IPS-NIHi7 (cell line): ENCODE data around the gene TWF1.
"Not testable (repeated sequence)": the region's sequence is repeated elsewhere in the genome, so short reads cannot be mapped to it uniquely, and the experiment has no call there.

Experiments
- DNase-seq: peaks from one replicate; pipeline ENCODE4 v3.0.0; 2012; ENCODE audit warnings: mixed read lengths; ENCODE audit errors: extremely low spot score

Gene TWF1

DNA sequence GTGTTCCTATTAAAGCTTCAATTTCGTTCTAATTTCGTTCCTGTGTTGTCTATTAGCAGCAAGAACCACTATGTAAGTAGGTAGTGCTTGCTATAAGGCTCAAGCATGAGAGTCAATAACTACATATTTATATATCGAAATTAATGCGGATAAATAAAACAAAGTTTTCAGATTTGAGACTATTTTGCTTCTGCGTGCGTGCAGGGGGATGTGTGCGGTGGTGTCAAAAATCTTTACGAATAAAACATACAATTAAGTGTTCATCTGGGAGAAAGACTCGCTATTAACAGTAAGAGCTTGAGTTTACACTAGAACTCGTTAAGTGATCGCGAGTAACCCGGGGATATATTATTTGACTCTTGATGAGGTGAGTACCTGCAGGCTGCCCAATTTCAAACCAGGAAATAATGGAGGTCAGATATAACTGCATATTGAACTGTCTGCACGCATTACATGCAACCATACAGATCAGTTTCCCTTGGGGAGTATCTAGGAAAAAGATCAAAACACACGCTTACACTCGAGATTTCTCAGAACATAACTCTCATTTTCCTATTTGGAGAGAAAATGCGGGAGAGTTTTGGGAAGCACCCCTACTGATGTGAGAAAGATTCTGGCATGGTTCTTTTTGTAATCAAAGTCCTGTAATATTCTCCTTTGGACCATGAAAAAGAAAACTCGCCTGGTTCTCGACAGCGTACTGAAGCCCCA lies 813 bp downstream of the TWF1 start:
- DNase-seq, result no peak

GRCh38 chr12:43797561-43798217 lies 8.4 kb downstream of the TWF1 start:
- no peak for DNase-seq

DNA sequence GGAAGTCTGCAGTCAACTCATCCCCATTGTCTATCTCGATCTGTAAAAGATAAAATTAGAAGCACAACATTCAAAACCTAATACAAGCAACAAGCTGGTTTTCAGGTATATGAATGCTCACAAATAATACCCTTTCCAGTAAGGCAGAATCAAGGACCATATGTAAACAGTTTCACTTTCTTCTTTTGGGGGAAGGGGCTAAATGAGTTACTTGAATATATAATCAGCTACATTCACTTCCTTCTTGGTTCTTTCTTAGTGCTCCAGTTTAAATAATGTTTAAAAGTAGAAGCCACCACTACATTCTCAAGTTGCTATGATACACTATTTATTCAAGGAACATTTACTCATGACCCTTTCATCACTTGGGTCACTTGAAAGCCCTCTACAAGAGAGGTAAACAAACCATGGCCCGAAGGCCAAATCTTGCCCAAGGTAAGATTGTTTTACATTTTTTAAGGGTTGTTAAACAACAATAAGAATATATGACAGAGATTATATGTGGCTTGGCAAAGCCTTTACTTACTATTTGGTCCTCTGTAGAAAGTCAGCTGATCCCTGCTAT lies 10.3 kb downstream of the TWF1 start:
- DNase-seq, result no peak

- DNase-seq, result no peak
Observed at GRCh38 chr12:43789941-43790340, 16.2 kb downstream of the TWF1 start.

DNA sequence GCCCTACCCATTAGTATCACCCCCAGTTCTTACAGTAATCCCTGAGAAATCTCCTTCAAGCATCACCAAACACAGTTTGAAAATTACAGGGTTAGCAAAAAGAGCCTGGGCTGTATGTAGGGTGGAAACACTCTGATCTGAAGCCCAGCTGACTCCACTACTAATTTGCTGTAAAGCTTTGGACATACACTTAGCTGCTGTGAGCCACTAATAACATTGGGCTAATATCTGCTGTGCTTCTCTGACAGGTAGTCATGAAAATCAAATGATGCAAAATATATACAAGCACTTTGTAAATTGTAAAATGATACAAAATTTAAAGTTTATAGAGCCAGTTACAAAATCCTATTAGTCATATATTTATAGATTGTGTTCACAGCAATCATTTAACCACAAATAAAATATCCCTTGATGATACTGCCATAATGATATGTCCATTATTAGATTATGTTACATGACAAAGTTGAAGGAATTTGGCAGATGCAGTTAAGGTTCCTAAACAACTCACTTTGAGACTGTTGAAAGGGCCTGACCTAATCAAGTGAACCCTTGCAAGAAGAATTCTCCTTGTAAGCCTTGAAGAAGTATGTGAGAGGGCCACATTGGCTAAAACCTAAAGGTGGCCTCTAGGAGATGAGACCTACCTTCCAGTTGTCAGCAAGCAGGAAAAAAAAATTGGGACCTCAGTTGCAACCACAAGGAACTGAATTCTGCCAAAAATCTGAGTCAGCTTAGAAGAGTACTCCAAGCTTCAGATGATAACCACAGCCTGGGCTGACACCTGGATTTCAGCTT lies 19.0 kb downstream of the TWF1 start:
- no peak for DNase-seq

DNA sequence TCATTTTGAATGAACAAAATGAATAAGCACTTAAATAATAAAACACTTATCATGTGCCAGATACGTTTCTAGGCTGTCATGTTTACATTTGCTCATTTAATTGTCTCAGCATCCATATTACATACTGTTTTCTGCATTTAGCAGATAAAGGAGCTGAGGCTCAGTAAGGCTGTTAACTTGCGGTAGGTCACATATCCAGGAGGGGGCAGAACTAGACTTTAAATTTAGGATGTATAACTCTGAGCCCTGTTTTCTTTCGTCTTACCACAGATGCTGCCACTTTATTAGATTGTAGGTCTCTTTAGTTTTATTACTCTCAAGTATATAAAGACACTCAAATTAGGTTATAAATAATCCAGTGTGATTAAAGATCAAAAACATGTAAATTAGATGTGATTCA lies 29.6 kb downstream of the TWF1 start:
- DNase-seq, result peak; percentile 50

DNA sequence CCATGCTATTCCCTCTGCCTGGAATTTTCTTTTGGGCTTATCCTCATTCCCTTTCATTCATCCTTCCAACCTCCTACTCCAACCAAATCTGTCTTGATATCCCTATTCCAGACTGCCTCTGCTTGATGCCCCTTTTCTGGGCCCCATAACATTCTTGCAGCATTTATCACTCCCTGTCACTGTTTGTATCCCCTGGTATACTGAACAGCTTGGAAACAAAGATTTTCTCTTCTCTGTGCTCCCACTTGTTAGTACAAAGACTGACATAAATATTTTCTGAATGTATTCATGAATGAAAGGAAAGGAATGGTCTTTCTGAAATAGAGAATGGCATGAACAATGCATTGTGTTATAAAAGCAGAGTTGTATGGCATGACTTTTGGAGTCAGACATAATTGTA lies 39.8 kb downstream of the TWF1 start:
- no peak for DNase-seq

GRCh38 chr12:43764528-43764927 lies 41.6 kb downstream of the TWF1 start:
- no peak for DNase-seq

- no peak for DNase-seq
Observed at GRCh38 chr12:43763769-43764168, 42.3 kb downstream of the TWF1 start.

GRCh38 chr12:43762596-43762995 lies 43.5 kb downstream of the TWF1 start:
- peak; percentile 26 for DNase-seq

DNA sequence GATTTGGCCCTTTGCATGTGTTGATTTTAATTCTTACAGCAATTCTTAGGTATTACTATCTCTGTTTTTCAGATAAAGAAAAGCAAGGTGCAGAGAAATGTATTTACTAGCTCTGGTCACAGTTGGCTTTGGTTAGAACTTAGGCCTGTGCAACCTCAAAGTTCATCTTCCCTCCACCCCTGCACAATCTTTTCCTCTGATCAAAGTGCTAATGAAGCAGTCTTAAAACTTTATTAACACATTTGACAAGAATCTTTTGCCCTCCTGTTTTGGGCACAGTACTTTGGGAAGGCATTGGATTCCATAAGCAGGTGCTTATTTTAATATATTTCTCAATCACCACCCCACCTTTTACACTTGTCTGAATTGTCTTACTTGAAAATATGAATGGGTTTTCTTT lies 44.6 kb downstream of the TWF1 start:
- DNase-seq, result no peak

- DNase-seq, result no peak
Observed at GRCh38 chr12:43760396-43760795, 45.7 kb downstream of the TWF1 start.

GRCh38 chr12:43758728-43759563 lies 47.2 kb downstream of the TWF1 start, which contains the start of the genes IRAK4 and PUS7L:
Gene IRAK4, plus strand, starts transcription at chr12:43758951. Its CDS starts 9,161 bp downstream, at chr12:43768112.
Gene PUS7L, minus strand, starts transcription at chr12:43758790. Its CDS starts 3,545 bp downstream, at chr12:43755245.
- DNase-seq, result peak; percentile 95

DNA sequence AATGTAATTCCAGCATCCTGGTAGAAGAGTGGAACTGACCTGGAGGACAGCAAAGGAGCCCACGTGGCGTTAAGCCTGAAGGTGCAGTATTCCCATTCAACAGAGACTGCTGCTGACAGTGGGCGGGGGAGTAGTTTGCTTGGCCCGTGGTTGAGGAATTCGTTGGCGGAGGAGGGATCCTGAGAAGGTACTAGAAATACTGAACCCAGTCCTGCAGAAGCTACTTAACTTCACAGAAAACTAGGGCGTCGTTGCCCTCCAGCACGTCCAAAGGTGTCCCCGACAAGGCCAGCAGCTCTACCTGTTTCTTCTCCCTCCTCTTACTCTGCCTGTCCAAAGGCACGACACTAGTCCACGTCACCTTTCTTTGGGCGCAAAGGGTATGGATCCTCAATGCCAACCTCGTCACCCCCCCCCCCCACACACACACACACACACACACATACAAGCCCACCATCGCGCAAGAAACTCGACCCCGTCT lies 47.8 kb downstream of the TWF1 start:
- DNase-seq, result peak; percentile 51

GRCh38 chr12:43754015-43754414 lies 52.1 kb downstream of the TWF1 start:
- DNase-seq, result no peak

- DNase-seq, result not testable (repeated sequence)
Observed at GRCh38 chr12:43751360-43751759, 54.8 kb downstream of the TWF1 start.

DNA sequence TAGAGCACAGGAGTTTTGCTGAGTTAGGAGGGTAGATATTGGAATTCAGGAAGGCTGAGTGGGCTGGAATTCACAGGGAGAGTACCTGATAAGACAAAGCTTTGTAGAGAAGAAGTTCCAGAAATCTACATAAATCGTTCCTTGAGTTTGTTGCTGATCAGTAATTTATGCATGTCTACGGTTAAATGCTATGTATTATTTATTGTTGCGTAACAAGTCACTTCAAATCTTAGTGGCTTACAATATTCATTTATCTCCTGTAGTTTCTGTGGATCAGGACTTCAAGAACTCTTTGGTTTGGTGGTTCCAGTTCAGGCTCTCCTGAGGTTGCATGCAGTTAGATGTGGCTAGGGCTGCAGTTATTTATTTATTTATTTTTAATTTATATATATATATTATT lies 55.3 kb downstream of the TWF1 start:
- no peak for DNase-seq

GRCh38 chr12:43749016-43749415 lies 57.1 kb downstream of the TWF1 start:
- DNase-seq, result no peak

- DNase-seq, result no peak
Observed at GRCh38 chr12:43744826-43745225, 61.3 kb downstream of the TWF1 start.
